HG02642 (cell line): Measurements from ENCODE around the gene MAGOH.

Experiments used
- ATAC-seq: cut with Tn5 transposase; IDR thresholded peaks from one replicate; pipeline ENCODE4 v1.9.1; 2021; ENCODE audit warnings: mild to moderate bottlenecking; ENCODE audit not compliant: unreplicated experiment, poor library complexity

Gene MAGOH

GRCh38 chr1:53271446-53272090 lies 33.2 kb upstream of the MAGOH start:
- no peak for ATAC-seq

DNA sequence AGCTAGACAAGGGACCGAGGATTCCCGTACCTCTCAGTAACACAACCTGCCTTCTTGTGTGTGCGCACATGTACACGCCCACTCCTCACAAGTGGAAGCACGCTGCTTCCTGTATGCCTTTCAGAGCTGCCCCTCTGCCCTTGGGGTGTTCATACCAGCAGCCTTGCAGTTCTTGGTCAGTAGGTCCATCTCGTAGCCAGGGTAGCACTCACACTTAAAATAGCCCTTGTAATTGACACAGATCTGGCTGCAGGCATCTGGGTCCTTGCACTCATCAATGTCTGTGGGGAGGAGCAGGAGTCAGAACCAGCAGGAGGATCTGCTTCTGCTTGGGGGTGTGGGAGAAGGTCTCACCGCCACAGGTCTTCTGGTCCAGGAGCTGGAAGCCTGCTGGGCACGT lies 32.6 kb upstream of the MAGOH start:
- ATAC-seq = no peak

DNA sequence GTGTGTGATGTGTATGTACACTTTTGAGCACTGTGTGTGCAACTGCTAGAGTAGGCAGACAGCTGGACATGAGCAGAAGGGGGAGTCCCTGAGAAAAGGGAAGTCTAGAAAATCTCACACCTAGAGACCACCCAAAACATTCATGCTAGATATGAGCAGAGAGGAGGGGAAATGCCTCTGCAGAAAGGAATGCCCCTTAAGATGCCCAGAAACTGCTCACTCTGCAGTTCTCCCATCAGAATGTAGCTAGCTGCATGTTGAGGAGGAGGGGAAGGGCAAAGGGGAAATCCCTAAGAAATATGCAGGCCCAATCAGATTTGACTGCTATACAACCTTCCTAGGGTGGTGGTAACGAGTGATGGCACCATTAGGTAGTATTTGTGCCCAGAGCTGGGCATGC lies 31.8 kb upstream of the MAGOH start:
- ATAC-seq = no peak

- ATAC-seq = no peak
These were observed 29.4 kb upstream of the MAGOH start for GRCh38 chr1:53267761-53268160.

- no peak for ATAC-seq
These were observed 27.7 kb upstream of the MAGOH start for GRCh38 chr1:53266038-53266437.

GRCh38 chr1:53265581-53265980 lies 27.3 kb upstream of the MAGOH start:
- ATAC-seq = no peak

DNA sequence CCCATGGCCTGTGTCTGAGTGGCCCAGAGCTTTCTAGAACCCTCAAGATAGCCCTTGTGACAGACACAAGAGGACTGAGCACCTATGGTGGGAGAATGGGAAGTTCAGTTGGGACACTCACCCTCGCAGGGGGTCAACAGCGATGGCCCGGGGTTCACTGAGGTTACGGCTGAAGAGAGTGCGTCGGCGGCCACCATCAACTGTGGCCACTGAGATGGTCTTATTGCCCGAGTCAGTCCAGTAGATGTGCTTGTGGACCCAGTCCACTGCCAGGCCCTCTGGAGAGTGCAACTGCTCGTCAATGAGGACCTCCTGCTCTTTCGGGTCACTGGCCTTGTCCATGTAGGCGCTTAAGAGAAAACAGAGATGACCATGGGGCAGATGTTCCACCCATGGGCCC lies 25.7 kb upstream of the MAGOH start:
- no peak for ATAC-seq

DNA sequence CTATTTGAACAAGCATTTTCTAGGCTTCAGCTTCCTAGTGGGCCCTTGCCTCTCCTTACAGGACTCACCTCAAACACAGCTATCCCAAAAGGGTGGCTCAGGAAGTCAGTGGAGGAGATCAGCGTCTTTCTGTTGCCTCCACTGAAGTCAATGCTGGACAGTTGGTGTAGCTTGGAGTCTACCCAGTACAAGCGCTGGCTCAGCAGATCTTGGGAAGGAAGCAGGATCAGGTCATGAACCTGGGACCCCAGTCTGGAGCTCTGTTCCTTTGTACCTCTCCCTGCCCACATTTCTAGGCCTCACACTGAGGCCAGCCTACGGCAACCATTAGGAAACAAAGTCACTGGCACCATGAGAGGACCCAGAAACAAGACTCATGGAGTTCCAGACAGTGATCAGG lies 23.7 kb upstream of the MAGOH start:
- no peak for ATAC-seq

- ATAC-seq = no peak
These were observed 22.4 kb upstream of the MAGOH start for GRCh38 chr1:53260631-53261247.

GRCh38 chr1:53259932-53260331 lies 21.6 kb upstream of the MAGOH start:
- ATAC-seq = peak; percentile 68

- ATAC-seq = no peak
These were observed 19.9 kb upstream of the MAGOH start for GRCh38 chr1:53258216-53258615.

DNA sequence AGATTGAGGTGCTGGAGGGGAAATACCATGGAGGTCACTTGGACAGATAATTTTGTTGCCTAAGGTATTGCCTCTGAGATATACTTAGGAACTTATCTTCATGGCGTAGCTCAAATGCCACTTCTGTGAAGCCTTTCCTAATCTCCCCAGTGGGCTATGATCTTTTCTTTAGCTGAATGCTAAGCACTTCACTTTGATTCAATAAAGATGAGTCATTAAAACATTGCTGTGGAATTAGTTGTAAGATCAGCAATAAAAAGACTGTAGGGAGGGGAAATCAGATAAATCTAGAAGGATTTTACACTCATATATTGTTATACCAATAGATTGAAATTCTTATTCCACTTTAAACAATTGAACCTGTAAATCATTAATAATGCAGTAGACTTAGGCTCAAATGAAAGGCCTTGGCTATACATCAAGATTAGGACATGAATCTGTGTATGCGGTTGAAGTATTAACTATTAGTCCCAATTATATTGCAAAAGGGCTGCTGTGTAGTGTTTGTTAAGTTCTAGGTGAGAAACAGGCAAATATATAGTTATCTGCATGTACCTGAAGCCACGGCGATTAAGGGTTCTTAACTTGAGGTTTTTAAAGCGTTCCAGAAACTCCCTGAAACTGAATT lies 19.2 kb upstream of the MAGOH start:
- ATAC-seq = no peak

- ATAC-seq = no peak
These were observed 18.5 kb upstream of the MAGOH start for GRCh38 chr1:53256511-53257453.

- no peak for ATAC-seq
These were observed 16.7 kb upstream of the MAGOH start for GRCh38 chr1:53255031-53255430.

GRCh38 chr1:53254011-53254640 lies 15.8 kb upstream of the MAGOH start:
- no peak for ATAC-seq

DNA sequence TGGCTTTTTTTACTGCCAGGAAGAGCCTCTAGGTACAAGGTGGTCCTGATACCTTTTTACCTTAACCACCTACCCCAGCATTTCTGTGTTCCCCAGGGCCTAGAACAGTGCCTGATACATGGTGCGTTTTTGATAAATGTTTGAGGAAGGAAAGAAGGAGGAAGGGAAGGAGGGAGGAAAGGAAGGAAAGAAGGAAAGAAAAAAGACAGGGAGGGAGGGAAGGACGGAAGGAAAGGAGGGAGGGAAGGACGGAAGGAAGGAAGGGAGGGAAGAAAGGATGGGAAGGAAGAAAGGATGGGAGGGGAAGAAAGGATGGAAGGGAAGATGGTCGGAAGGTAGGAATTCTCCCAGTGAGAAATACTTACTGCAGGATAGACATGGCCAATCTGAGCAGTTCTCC lies 12.0 kb upstream of the MAGOH start:
- ATAC-seq = no peak

DNA sequence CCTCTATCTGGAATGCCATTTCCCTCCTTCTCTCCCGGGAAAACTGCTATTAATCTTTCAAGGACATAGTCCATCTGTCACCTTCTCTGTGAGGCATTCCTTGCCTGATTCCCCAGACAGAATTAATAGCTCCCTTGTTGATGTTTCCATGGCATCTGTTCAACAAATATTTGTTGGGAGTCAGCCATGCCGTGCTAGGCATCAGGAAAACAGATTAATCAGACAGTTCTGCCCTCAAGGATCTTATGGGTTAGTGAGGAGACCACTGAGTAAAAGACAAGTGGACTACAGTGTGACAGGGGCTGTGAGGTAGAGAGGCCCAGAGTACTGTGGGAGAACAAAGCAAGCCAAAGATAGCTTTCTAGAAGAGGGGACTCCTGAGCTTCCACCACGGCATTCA lies 11.4 kb upstream of the MAGOH start:
- ATAC-seq = no peak

- no peak for ATAC-seq
These were observed 8.2 kb upstream of the MAGOH start for GRCh38 chr1:53246261-53247134.

DNA sequence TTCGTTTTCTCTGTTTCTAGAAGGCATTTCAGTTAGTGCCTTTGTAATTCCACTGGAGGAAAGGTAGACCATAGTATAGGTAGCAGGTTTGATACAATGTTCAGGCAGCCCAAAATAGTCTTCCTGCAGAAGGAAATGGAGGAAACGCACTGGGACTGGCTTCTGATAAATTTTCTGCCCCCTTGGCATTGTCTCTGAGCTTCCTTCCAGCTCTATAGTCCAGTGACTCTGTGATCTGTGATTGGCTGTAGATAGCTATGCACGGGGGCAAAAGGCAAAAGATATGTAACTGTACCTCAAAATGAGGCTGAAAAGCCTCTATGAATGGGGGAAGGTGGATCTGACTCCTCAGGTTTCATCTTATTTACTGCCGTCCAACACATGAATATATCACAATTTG lies 5.8 kb upstream of the MAGOH start:
- no peak for ATAC-seq
